K562 (cell line): ENCODE results near the gene PRCC. TPM values are rescaled to one million over a fixed set of nuclear protein-coding genes. Genes with fewer than 3 reads are reported as not detected.

Experiments
- CAMTA2 ChIP-seq: fragments of 250-450 bp; sonication (Bioruptor Pico); conservative IDR thresholded peaks from 2 replicates; pipeline ENCODE4 v1.5.1; 2022
- FUS ChIP-seq: fragments of 200-400 bp; formaldehyde crosslinking; optimal IDR thresholded peaks from 2 replicates; pipeline ENCODE3; 2017; ENCODE audit warnings: low read depth, low read length
- HDAC6 ChIP-seq: IDR thresholded peaks from 2 replicates; pipeline ENCODE4 v1.6.1; 2012; ENCODE audit warnings: low read depth, mild to moderate bottlenecking, control low read depth, inconsistent platforms, low read length, moderate library complexity
- HMG20A ChIP-seq: fragments of 450-650 bp; formaldehyde crosslinking; conservative IDR thresholded peaks from 2 replicates; pipeline ENCODE4 v1.4.0; 2020; ENCODE audit warnings: mild to moderate bottlenecking, mixed read lengths
- PHF20 ChIP-seq: fragments of 450-650 bp; IDR thresholded peaks from 2 replicates; pipeline ENCODE4 v1.6.1; 2018; ENCODE audit not compliant: partially characterized antibody
- SIRT6 ChIP-seq: IDR thresholded peaks from one replicate; pipeline ENCODE4 v1.6.1; 2012; ENCODE audit warnings: low read depth, mild to moderate bottlenecking, control low read depth, inconsistent platforms, low read length, moderate library complexity
- SMARCA5 ChIP-seq: fragments of 450-650 bp; IDR thresholded peaks from 2 replicates; pipeline ENCODE4 v1.6.1; 2016
- TGIF2 ChIP-seq: sonication (generic); formaldehyde crosslinking; IDR thresholded peaks from 2 replicates; pipeline ENCODE4 v1.8.1; 2022; ENCODE audit warnings: mild to moderate bottlenecking, missing genetic modification reagents, moderate library complexity
- ZBED1 ChIP-seq: IDR thresholded peaks from 2 replicates; pipeline ENCODE4 v1.6.1; 2014
- ZFX ChIP-seq: sonication (generic); formaldehyde crosslinking; IDR thresholded peaks from 2 replicates; pipeline ENCODE4 v1.8.0; 2022; ENCODE audit warnings: mild to moderate bottlenecking, missing genetic modification reagents, moderate library complexity
- ZNF324 ChIP-seq: fragments of 250-450 bp; sonication (Bioruptor Pico); IDR thresholded peaks from 2 replicates; pipeline ENCODE4 v1.4.0; 2020; ENCODE audit warnings: mild to moderate bottlenecking
- ZNF707 ChIP-seq: fragments of 250-450 bp; sonication (Bioruptor Pico); conservative IDR thresholded peaks from 2 replicates; pipeline ENCODE4 v1.8.0; 2022; ENCODE audit warnings: inconsistent platforms, mild to moderate bottlenecking, moderate library complexity
- ZNF79 ChIP-seq: fragments of 250-450 bp; sonication (Bioruptor Pico); IDR thresholded peaks from 2 replicates; pipeline ENCODE4 v1.4.0; 2020; ENCODE audit warnings: low read depth, mild to moderate bottlenecking, moderate library complexity
- polyA plus RNA-seq, 8 experiments: library from polyadenylated mRNA; depleted of rRNA in 4 of 8; stranded (reverse) in 5 of 8; unstranded in 3 of 8; fragments of >200 nt; fragmentation: Nextera tagmentation in 2 of 8; fragmentation: Illumina TruSeq in 1 of 8; extraction: Ambion mirVana in 2 of 8; extraction: Trizol in 1 of 8; gene quantifications; 2 replicates each; pipeline versions ENCODE4 v1.2.1 to v1.2.3, GENCODE V29; 2011 to 2014; ENCODE audit warnings: inconsistent platforms in 1 of 8, missing spikeins in 1 of 8
- total RNA-seq, 7 experiments: library from RNA; depleted of rRNA in 6 of 7; stranded (reverse); fragments of >200 nt in 6 of 7; fragmentation: Illumina TruSeq in 2 of 7; extraction: Trizol in 2 of 7; gene quantifications; 2 replicates each; pipeline versions ENCODE4 v1.2.1 to v1.2.3, GENCODE V29; 2011 to 2021; ENCODE audit warnings: low replicate concordance in 1 of 7
- TF ChIP-seq, protein P1 (sequence below): sonication (generic); formaldehyde crosslinking; IDR thresholded peaks from 2 replicates; pipeline ENCODE4 v1.8.0; 2022; ENCODE audit warnings: missing genetic modification reagents, mild to moderate bottlenecking, moderate library complexity, borderline replicate concordance
- TF ChIP-seq, protein P2 (sequence below): sonication (generic); formaldehyde crosslinking; IDR thresholded peaks from 2 replicates; pipeline ENCODE4 v1.8.1; 2022; ENCODE audit warnings: missing genetic modification reagents
- TF ChIP-seq, protein P3 (sequence below): IDR thresholded peaks from 3 replicates; pipeline ENCODE4 v1.6.1; 2011; ENCODE audit warnings: borderline replicate concordance, mild to moderate bottlenecking; ENCODE audit not compliant: insufficient read length, insufficient read depth
- TF ChIP-seq, protein P4 (sequence below): sonication (generic); formaldehyde crosslinking; IDR thresholded peaks from 2 replicates; pipeline ENCODE4 v1.8.0; 2023; ENCODE audit warnings: missing genetic modification reagents, mild to moderate bottlenecking, borderline replicate concordance
- TF ChIP-seq, protein P5 (sequence below): fragments of 250-450 bp; sonication (Bioruptor Pico); IDR thresholded peaks from 2 replicates; pipeline ENCODE4 v1.4.0; 2020; ENCODE audit warnings: mild to moderate bottlenecking

Gene PRCC
- total and polyA plus RNA-seq, 9 of the 15 experiments (the other 6 are each of a cell fraction or from before 2014, with no cell fraction given), result 23.9 to 201 (median 41.1) TPM

DNA sequence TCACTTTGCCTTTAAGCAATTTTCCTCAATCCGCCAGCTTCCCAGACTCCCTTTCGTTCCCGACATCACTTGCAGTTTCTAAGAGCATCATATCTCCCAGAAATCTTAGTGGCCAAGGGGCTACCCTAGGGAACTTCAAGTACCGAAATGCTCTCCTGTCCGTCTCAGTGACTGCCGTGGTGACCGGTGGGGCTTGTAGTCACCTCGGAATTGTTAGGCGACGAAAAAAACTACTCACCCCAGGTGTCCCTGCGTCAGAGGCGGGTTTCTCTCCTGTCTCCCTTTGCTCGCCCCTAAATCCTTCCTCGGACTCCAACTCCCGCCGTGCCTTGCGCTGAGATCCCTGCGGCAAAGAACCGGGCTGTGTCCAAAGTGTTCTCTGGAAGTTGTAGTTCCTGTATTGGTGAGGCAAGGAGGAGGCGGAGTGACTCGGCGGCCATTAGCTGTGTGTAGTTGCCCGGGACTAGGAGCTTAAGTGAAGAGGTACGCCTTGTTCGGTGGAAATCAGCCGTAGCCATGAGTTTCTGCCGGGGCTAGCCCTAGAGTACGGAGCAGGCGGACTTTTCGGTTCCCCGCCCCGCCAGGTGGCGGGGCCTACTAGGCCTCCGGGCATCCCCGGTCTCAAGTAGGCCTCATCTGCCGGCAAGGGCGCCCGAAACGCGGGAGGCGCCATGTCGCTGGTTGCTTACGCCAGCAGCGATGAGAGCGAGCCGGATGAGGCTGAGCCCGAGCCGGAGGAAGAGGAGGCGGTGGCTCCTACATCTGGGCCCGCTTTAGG lies at the start of gene PRCC (continued):
- TF ChIP-seq SIRT6, result no peak
- TF ChIP-seq HDAC6, result no peak
- TF ChIP-seq ZNF79 (CRISPR knock-in tag), result no peak
- TF ChIP-seq ZBED1, result no peak
- TF ChIP-seq, protein P1, sequence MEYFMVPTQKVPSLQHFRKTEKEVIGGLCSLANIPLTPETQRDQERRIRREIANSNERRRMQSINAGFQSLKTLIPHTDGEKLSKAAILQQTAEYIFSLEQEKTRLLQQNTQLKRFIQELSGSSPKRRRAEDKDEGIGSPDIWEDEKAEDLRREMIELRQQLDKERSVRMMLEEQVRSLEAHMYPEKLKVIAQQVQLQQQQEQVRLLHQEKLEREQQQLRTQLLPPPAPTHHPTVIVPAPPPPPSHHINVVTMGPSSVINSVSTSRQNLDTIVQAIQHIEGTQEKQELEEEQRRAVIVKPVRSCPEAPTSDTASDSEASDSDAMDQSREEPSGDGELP (CRISPR knock-in tag), result peak; percentile 74
- TF ChIP-seq, protein P2, sequence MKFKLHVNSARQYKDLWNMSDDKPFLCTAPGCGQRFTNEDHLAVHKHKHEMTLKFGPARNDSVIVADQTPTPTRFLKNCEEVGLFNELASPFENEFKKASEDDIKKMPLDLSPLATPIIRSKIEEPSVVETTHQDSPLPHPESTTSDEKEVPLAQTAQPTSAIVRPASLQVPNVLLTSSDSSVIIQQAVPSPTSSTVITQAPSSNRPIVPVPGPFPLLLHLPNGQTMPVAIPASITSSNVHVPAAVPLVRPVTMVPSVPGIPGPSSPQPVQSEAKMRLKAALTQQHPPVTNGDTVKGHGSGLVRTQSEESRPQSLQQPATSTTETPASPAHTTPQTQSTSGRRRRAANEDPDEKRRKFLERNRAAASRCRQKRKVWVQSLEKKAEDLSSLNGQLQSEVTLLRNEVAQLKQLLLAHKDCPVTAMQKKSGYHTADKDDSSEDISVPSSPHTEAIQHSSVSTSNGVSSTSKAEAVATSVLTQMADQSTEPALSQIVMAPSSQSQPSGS (CRISPR knock-in tag), result 0 out of 2 replicates have a peak, but pooled peaks have one; percentile 43
- TF ChIP-seq, protein P3, sequence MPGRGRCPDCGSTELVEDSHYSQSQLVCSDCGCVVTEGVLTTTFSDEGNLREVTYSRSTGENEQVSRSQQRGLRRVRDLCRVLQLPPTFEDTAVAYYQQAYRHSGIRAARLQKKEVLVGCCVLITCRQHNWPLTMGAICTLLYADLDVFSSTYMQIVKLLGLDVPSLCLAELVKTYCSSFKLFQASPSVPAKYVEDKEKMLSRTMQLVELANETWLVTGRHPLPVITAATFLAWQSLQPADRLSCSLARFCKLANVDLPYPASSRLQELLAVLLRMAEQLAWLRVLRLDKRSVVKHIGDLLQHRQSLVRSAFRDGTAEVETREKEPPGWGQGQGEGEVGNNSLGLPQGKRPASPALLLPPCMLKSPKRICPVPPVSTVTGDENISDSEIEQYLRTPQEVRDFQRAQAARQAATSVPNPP, result no peak
- no peak for TF ChIP-seq ZNF324 (CRISPR knock-in tag)
- TF ChIP-seq, protein P4, sequence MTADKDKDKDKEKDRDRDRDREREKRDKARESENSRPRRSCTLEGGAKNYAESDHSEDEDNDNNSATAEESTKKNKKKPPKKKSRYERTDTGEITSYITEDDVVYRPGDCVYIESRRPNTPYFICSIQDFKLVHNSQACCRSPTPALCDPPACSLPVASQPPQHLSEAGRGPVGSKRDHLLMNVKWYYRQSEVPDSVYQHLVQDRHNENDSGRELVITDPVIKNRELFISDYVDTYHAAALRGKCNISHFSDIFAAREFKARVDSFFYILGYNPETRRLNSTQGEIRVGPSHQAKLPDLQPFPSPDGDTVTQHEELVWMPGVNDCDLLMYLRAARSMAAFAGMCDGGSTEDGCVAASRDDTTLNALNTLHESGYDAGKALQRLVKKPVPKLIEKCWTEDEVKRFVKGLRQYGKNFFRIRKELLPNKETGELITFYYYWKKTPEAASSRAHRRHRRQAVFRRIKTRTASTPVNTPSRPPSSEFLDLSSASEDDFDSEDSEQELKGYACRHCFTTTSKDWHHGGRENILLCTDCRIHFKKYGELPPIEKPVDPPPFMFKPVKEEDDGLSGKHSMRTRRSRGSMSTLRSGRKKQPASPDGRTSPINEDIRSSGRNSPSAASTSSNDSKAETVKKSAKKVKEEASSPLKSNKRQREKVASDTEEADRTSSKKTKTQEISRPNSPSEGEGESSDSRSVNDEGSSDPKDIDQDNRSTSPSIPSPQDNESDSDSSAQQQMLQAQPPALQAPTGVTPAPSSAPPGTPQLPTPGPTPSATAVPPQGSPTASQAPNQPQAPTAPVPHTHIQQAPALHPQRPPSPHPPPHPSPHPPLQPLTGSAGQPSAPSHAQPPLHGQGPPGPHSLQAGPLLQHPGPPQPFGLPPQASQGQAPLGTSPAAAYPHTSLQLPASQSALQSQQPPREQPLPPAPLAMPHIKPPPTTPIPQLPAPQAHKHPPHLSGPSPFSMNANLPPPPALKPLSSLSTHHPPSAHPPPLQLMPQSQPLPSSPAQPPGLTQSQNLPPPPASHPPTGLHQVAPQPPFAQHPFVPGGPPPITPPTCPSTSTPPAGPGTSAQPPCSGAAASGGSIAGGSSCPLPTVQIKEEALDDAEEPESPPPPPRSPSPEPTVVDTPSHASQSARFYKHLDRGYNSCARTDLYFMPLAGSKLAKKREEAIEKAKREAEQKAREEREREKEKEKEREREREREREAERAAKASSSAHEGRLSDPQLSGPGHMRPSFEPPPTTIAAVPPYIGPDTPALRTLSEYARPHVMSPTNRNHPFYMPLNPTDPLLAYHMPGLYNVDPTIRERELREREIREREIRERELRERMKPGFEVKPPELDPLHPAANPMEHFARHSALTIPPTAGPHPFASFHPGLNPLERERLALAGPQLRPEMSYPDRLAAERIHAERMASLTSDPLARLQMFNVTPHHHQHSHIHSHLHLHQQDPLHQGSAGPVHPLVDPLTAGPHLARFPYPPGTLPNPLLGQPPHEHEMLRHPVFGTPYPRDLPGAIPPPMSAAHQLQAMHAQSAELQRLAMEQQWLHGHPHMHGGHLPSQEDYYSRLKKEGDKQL, result no peak
- no peak for TF ChIP-seq HMG20A
- 0 out of 2 replicates have a peak, but pooled peaks have one; percentile 79 for TF ChIP-seq TGIF2
- TF ChIP-seq PHF20, result peak; percentile 94
- peak; percentile 100 for TF ChIP-seq ZFX (CRISPR knock-in tag)
- TF ChIP-seq SMARCA5, result no peak
- no peak for TF ChIP-seq CAMTA2 (CRISPR knock-in tag)
- TF ChIP-seq ZNF707 (CRISPR knock-in tag), result no peak
- TF ChIP-seq FUS, result no peak
- TF ChIP-seq, protein P5, sequence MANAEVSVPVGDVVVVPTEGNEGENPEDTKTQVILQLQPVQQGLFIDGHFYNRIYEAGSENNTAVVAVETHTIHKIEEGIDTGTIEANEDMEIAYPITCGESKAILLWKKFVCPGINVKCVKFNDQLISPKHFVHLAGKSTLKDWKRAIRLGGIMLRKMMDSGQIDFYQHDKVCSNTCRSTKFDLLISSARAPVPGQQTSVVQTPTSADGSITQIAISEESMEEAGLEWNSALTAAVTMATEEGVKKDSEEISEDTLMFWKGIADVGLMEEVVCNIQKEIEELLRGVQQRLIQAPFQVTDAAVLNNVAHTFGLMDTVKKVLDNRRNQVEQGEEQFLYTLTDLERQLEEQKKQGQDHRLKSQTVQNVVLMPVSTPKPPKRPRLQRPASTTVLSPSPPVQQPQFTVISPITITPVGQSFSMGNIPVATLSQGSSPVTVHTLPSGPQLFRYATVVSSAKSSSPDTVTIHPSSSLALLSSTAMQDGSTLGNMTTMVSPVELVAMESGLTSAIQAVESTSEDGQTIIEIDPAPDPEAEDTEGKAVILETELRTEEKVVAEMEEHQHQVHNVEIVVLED (CRISPR knock-in tag), result peak; percentile 50
